Gastrocnemius medialis (tissue), 4 donors: ENCODE data around the gene SLC10A7.

Experiments
- POLR2A ChIP-seq, 2 donors: fragments of 450-650 bp; IDR thresholded peaks; one replicate each; pipeline ENCODE4 v1.6.1; 2017; ENCODE audit warnings: antibody characterized with exemption in 2 of 2, mild to moderate bottlenecking in 2 of 2, moderate library complexity in 2 of 2
- TF ChIP-seq, protein P1 (sequence below), 5 experiments: fragments of 450-650 bp in 3 of 5; fragments of 200-600 bp in 2 of 5; sonication (generic) in 2 of 5; IDR thresholded peaks in 4 of 5; conservative IDR thresholded peaks in 1 of 5; 1 replicate in 4 of 5; 2 replicates in 1 of 5; pipeline ENCODE4 v1.5.1; 2016 to 2019; ENCODE audit warnings: antibody characterized with exemption in 5 of 5, mild to moderate bottlenecking in 3 of 5, moderate library complexity in 3 of 5

- no peak for TF ChIP-seq POLR2A (IDR thresholded peaks at IDR 0.05)
- TF ChIP-seq, protein P1, sequence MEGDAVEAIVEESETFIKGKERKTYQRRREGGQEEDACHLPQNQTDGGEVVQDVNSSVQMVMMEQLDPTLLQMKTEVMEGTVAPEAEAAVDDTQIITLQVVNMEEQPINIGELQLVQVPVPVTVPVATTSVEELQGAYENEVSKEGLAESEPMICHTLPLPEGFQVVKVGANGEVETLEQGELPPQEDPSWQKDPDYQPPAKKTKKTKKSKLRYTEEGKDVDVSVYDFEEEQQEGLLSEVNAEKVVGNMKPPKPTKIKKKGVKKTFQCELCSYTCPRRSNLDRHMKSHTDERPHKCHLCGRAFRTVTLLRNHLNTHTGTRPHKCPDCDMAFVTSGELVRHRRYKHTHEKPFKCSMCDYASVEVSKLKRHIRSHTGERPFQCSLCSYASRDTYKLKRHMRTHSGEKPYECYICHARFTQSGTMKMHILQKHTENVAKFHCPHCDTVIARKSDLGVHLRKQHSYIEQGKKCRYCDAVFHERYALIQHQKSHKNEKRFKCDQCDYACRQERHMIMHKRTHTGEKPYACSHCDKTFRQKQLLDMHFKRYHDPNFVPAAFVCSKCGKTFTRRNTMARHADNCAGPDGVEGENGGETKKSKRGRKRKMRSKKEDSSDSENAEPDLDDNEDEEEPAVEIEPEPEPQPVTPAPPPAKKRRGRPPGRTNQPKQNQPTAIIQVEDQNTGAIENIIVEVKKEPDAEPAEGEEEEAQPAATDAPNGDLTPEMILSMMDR (IDR thresholded peaks at IDR 0.05 in 4 of 5, conservative IDR thresholded peaks at IDR 0.05 in 1 of 5), result no peak
Measured at GRCh38 chr4:146415829-146416228, 105.9 kb downstream of the SLC10A7 start.
